ENCODE results near the gene PXN.

PXN gene

GRCh38 chr12:120265473-120266179 lies at the start of gene PXN:
Gene PXN, minus strand, starts transcription at chr12:120265730. Its CDS starts 101 bp downstream, at chr12:120265629.
- peak; percentile 92 for DNase-seq (ENCODE audit: low read depth)
- TF ChIP-seq CTCF (IDR thresholded peaks at IDR 0.05; ENCODE audit: insufficient read depth, low read depth, low read length, missing control alignments): peak; percentile 79
- H3K4me3 ChIP-seq (ENCODE audit: low read depth, low read length): peak within 1 kb of the TSS; percentile 60

- TF ChIP-seq CTCF (IDR thresholded peaks at IDR 0.05; ENCODE audit: insufficient read depth, low read depth, low read length, missing control alignments): no peak
- no peak overlapping the region for H3K4me3 ChIP-seq (ENCODE audit: low read depth, low read length)
- no peak for DNase-seq (ENCODE audit: low read depth)
These were observed 48.7 kb upstream of the PXN start for GRCh38 chr12:120314220-120314619.

GRCh38 chr12:120301962-120302815 lies 36.7 kb upstream of the PXN start, which contains the start of gene SIRT4:
Gene SIRT4, plus strand, starts transcription at chr12:120302321. Its CDS starts 1,241 bp downstream, at chr12:120303562.
- DNase-seq (ENCODE audit: low read depth): peak; percentile 95
- TF ChIP-seq CTCF (IDR thresholded peaks at IDR 0.05; ENCODE audit: insufficient read depth, low read depth, low read length, missing control alignments): peak; percentile 72
- H3K4me3 ChIP-seq (ENCODE audit: low read depth, low read length): peak within 1 kb of the TSS; percentile 90

GRCh38 chr12:120292661-120293531 lies 27.4 kb upstream of the PXN start, which contains the start of gene RNU4-1:
Gene RNU4-1, minus strand, starts transcription at chr12:120293237.
- DNase-seq (ENCODE audit: low read depth): peak; percentile 98
- TF ChIP-seq CTCF (IDR thresholded peaks at IDR 0.05; ENCODE audit: insufficient read depth, low read depth, low read length, missing control alignments): no peak
- H3K4me3 ChIP-seq (ENCODE audit: low read depth, low read length): peak within 1 kb of the TSS; percentile 60

GRCh38 chr12:120292411-120292660 lies 26.8 kb upstream of the PXN start:
- H3K4me3 ChIP-seq (ENCODE audit: low read depth, low read length): peak overlapping the region; percentile 60
- DNase-seq (ENCODE audit: low read depth): no peak
- TF ChIP-seq CTCF (IDR thresholded peaks at IDR 0.05; ENCODE audit: insufficient read depth, low read depth, low read length, missing control alignments): no peak

GRCh38 chr12:120290609-120291305 lies 25.2 kb upstream of the PXN start:
- peak overlapping the region; percentile 1; the same call in 1 of the 2 replicates for H3K4me3 ChIP-seq (ENCODE audit: low read depth, low read length)
- no peak for TF ChIP-seq CTCF (IDR thresholded peaks at IDR 0.05; ENCODE audit: insufficient read depth, low read depth, low read length, missing control alignments)
- DNase-seq (ENCODE audit: low read depth): no peak

All from GM12865 (cell line).